CD4-positive, alpha-beta T cell (primary cell): ENCODE results near the gene SF3B4. TPM values are rescaled to one million over a fixed set of nuclear protein-coding genes. Genes with fewer than 3 reads are reported as not detected.

Source experiments
- ATAC-seq: fragments of 200-7000 bp; cut with Tn5 transposase; one replicate; pipeline ENCODE4 v1.10.0; 2022; ENCODE audit warnings: mild to moderate bottlenecking; ENCODE audit not compliant: poor library complexity
- CTCF ChIA-PET: fragments of 350-600 bp; sonication (Branson Sonifier 250); formaldehyde crosslinking; loops from one replicate; lab custom pipeline; 2021; ENCODE audit warnings: antibody characterized with exemption, inconsistent platforms; lab: Charles Lee
- POLR2A ChIA-PET: fragments of 350-600 bp; sonication (Branson Sonifier 250); formaldehyde crosslinking; loops from one replicate; lab custom pipeline; 2021; ENCODE audit warnings: antibody characterized with exemption, inconsistent platforms; lab: Charles Lee
- DNase-seq, 14 experiments: peaks; one replicate each; pipeline ENCODE4 v3.0.0-alpha.2; 2013 to 2020; ENCODE audit warnings: mixed read lengths in 2 of 14
- H3K27ac ChIP-seq, 2 donors: one replicate each; pipeline versions ENCODE4 v1.5.1 to v1.7.0; 2013; ENCODE audit warnings: low read length in 2 of 2, low read depth in 1 of 2, mild to moderate bottlenecking in 1 of 2
- H3K27me3 ChIP-seq, 2 experiments: 1 replicate in 1 of 2; 2 replicates in 1 of 2; pipeline versions ENCODE4 v1.6.1 to v1.7.0; 2013; ENCODE audit warnings: low read length in 2 of 2, control low read depth in 1 of 2, mild to moderate bottlenecking in 1 of 2, moderate library complexity in 1 of 2; ENCODE audit not compliant: insufficient read depth in 2 of 2, control insufficient read depth in 1 of 2
- H3K36me3 ChIP-seq: one replicate; pipeline ENCODE4 v1.6.1; 2013; ENCODE audit warnings: low read length, control low read depth; ENCODE audit not compliant: insufficient read depth
- H3K4me1 ChIP-seq: one replicate; pipeline ENCODE4 v1.6.1; 2013; ENCODE audit warnings: low read length, control low read depth; ENCODE audit not compliant: insufficient read depth
- H3K4me3 ChIP-seq: one replicate; pipeline ENCODE4 v1.5.1; 2013; ENCODE audit warnings: mild to moderate bottlenecking, low read length, moderate library complexity
- H3K9me3 ChIP-seq, 2 experiments: 1 replicate in 1 of 2; 2 replicates in 1 of 2; pipeline versions ENCODE4 v1.6.1 to v1.7.0; 2013; ENCODE audit warnings: low read length in 2 of 2, mild to moderate bottlenecking in 2 of 2, control low read depth in 1 of 2, moderate library complexity in 1 of 2; ENCODE audit not compliant: control insufficient read depth in 1 of 2, insufficient read depth in 1 of 2
- H3K27ac Mint-ChIP-seq: one replicate; pipeline ENCODE4 v1.8.0; 2020; ENCODE audit warnings: mixed read lengths
- H3K27me3 Mint-ChIP-seq: one replicate; pipeline ENCODE4 v1.8.0; 2021; ENCODE audit warnings: mixed read lengths
- H3K36me3 Mint-ChIP-seq: one replicate; pipeline ENCODE4 v1.8.0; 2021; ENCODE audit warnings: low read depth, mixed read lengths
- H3K4me1 Mint-ChIP-seq: one replicate; pipeline ENCODE4 v1.8.0; 2021; ENCODE audit warnings: low read depth, mixed read lengths
- H3K4me3 Mint-ChIP-seq: one replicate; pipeline ENCODE4 v1.8.0; 2020; ENCODE audit warnings: mild to moderate bottlenecking, mixed read lengths
- H3K9me3 Mint-ChIP-seq: one replicate; pipeline ENCODE4 v1.8.0; 2020; ENCODE audit warnings: mixed read lengths
- intact Hi-C, 2 experiments: fragments of 100-400 bp; cut with DNase I in 1 of 2; cut with micrococcal nuclease in 1 of 2; formaldehyde crosslinking; loops; one replicate each; pipeline versions ENCODE4 v1.15.1 to v1.9.0; 2023 to 2025; cut with DNase I, micrococcal nuclease
- total RNA-seq, 174 experiments: library from RNA in 2 of 174; stranded (reverse) in 2 of 174; gene quantifications; one replicate each; pipeline ENCODE4 v1.2.3 and lab custom pipeline; 2021 to 2026
- TF ChIP-seq, protein P1 (sequence below): fragments of 200-600 bp; IDR thresholded peaks from one replicate; pipeline ENCODE4 v1.8.0; 2022; ENCODE audit warnings: antibody characterized with exemption, mild to moderate bottlenecking

The SF3B4 gene
- total RNA-seq, 2 experiments from 2014 or later, result 38.0 to 38.6 TPM

DNA sequence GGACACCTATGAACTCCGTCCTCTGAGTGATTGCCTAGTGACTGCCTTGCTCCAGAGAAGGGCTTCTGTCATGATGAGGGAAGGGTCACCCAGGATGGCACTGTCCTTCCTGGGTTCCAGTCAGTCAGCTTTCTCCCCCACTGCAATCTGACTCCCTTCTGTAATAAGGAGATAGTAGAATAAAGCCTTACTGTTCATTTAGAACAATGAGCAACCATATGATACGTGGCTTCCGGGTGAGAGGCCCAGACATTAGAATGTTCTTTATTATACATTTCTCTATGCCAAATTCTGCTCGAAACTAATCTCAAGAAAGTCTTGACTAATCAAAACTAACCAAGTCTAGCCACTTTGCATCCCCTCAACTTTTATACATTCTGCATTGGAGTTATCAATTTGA is 17.6 kb upstream of the SF3B4 start:
- no peak overlapping the region for H3K4me3 ChIP-seq
- TF ChIP-seq, protein P1, sequence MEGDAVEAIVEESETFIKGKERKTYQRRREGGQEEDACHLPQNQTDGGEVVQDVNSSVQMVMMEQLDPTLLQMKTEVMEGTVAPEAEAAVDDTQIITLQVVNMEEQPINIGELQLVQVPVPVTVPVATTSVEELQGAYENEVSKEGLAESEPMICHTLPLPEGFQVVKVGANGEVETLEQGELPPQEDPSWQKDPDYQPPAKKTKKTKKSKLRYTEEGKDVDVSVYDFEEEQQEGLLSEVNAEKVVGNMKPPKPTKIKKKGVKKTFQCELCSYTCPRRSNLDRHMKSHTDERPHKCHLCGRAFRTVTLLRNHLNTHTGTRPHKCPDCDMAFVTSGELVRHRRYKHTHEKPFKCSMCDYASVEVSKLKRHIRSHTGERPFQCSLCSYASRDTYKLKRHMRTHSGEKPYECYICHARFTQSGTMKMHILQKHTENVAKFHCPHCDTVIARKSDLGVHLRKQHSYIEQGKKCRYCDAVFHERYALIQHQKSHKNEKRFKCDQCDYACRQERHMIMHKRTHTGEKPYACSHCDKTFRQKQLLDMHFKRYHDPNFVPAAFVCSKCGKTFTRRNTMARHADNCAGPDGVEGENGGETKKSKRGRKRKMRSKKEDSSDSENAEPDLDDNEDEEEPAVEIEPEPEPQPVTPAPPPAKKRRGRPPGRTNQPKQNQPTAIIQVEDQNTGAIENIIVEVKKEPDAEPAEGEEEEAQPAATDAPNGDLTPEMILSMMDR, result no peak
- Mint-ChIP-seq H3K36me3 (peaks cover 30% of the 10 kb centered on the region), H3K4me3 (no peak overlapping the region), H3K27me3 (no peaks in the 10 kb centered on the region), H3K27ac (no peak overlapping the region), H3K9me3 (no peaks in the 10 kb centered on the region), H3K4me1 (no peaks in the 10 kb centered on the region)
- H3K27me3 ChIP-seq, result no peaks in the 10 kb centered on the region
- no peak overlapping the region for H3K27ac ChIP-seq
- no peaks in the 10 kb centered on the region for H3K9me3 ChIP-seq
- peaks cover 25% of the 10 kb centered on the region for H3K36me3 ChIP-seq
- POLR2A ChIA-PET, result no interaction called here
- ATAC-seq (no peak), DNase-seq (no peak)
- intact Hi-C loops, result no loop called here
- CTCF ChIA-PET, result no interaction called here
- H3K4me1 ChIP-seq, result peaks cover 3% of the 10 kb centered on the region

DNA sequence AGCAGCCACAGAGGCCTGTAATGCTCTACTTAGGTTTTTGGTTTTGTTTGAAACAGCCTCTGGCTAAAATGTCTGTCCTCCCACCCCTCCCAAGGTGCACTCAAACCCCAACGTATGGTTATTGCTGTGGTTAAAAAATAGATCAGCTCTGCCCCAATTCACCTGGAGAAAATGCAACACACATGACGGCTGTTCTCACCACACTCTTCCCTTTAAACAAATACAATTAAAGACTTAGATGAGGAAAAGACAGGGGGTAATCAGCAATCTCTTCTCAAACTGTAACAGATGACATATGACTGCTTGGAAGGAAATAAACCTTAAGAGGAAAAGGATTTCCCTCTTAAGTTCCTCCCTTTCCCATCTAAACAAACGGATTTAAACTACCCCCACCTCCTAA is 15.3 kb upstream of the SF3B4 start:
- ChIA-PET CTCF (no interaction called here), POLR2A (interaction anchor here (3.4 kb wide), 1 partner anchor 56 kb away, joined by 14 read pairs; a partner anchor contains a TSS)
- Histone ChIP-seq H3K4me3 (no peak overlapping the region), H3K36me3 (peaks cover 15% of the 10 kb centered on the region), H3K27me3 (no peaks in the 10 kb centered on the region), H3K27ac (no peak overlapping the region), H3K9me3 (no peaks in the 10 kb centered on the region), H3K4me1 (peaks cover 13% of the 10 kb centered on the region)
- H3K4me3 Mint-ChIP-seq, result no peak overlapping the region
- TF ChIP-seq, protein P1, result no peak
- ATAC-seq (no peak), DNase-seq (no peak)
- H3K9me3 Mint-ChIP-seq, result no peaks in the 10 kb centered on the region
- peaks cover 9% of the 10 kb centered on the region for H3K4me1 Mint-ChIP-seq
- no peak overlapping the region for H3K27ac Mint-ChIP-seq
- intact Hi-C loops, result no loop called here
- no peaks in the 10 kb centered on the region for H3K27me3 Mint-ChIP-seq
- H3K36me3 Mint-ChIP-seq, result peaks cover 14% of the 10 kb centered on the region

DNA sequence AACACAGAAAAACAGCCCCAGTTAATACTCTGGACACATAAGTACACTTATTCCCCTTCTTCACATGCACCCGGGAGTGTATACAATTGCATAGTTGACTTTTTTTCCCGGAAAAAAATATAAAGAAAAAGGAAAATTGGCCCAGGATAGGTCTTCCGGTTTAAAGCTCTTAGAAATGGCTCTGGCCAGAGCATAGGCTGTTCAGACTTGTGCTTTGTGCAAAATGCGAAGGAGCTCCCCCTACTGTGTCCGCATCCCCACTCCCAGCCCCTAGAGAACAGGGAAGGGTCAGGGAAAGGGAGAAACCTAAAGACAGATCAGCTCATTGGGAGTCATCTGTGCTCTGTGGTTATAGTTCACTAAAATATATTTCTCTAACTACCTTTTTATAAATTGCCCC is 14.6 kb upstream of the SF3B4 start:
- peaks cover 19% of the 10 kb centered on the region for H3K4me1 ChIP-seq
- no peak for DNase-seq
- no peak overlapping the region for H3K4me3 ChIP-seq
- H3K9me3 Mint-ChIP-seq, result no peaks in the 10 kb centered on the region
- TF ChIP-seq, protein P1, result no peak
- ATAC-seq, result no peak
- H3K36me3 Mint-ChIP-seq, result peaks cover 9% of the 10 kb centered on the region
- POLR2A ChIA-PET, result interaction anchor here (3.4 kb wide), 1 partner anchor 55 kb away, joined by 14 read pairs; a partner anchor contains a TSS
- no peaks in the 10 kb centered on the region for H3K27me3 ChIP-seq
- intact Hi-C loops, result no loop called here
- H3K27me3 Mint-ChIP-seq, result no peaks in the 10 kb centered on the region
- H3K36me3 ChIP-seq, result peaks cover 15% of the 10 kb centered on the region
- peaks cover 16% of the 10 kb centered on the region for H3K4me1 Mint-ChIP-seq
- CTCF ChIA-PET, result no interaction called here
- no peak overlapping the region for H3K27ac Mint-ChIP-seq
- no peak overlapping the region for H3K27ac ChIP-seq
- no peak overlapping the region for H3K4me3 Mint-ChIP-seq
- H3K9me3 ChIP-seq, result no peaks in the 10 kb centered on the region
